Activated CD4-positive, CD25-positive, alpha-beta regulatory T cell treated with anti-CD3 and anti-CD28 coated beads, Interleukin-2, amount 50 U/mL, for 72 hours (primary cell): ENCODE results near the gene PKN2.
A peak's percentile ranks its signal among the peaks of the same experiment; 100 is the strongest.
"Not testable (repeated sequence)": the region's sequence is repeated elsewhere in the genome, so short reads cannot be mapped to it uniquely, and the experiment has no call there.

ENCODE experiments used
- DNase-seq: peaks from one replicate; pipeline ENCODE4 v3.0.0; 2021

Gene PKN2

GRCh38 chr1:88680911-88681622 is 3.0 kb upstream of the PKN2 start:
- no peak for DNase-seq

- peak; percentile 60 for DNase-seq
These were observed 597 bp downstream of the PKN2 start for GRCh38 chr1:88684482-88685258.

DNA sequence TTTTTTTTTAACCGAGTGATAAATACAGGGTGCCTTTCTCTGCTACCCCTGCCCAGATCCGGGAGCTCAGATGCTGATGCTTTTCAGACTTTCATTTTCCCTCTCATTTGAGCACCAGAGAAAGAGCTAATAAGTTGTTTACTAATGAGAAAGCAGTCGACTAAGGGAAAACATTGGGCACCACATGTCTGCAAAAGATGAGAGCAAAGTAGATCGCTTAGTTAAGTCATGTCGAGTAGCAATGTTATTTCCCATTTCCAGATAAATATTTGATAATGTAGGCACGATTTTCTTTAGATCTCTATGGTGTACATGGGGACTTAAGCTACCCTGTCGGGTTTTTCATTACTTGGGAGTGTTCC is 1.2 kb downstream of the PKN2 start:
- DNase-seq: no peak

DNA sequence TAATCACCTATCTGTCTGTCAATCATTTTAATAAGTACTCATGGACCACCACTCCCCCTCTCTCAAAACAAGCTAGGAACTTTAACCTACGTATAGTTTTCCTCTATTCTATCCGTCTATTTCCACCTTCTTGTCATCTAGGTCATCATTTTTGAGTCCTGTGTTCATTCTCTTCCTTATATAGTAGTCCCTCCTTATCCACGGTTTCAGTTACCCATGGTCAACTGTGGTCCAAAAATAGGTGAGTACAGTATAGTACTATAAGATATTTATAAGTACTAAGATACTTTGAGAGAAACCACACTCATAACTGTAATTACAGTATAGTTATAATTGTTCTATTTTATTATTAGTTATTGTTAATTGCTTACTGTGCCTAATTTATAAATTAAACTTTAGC is 7.5 kb downstream of the PKN2 start:
- no peak for DNase-seq

DNA sequence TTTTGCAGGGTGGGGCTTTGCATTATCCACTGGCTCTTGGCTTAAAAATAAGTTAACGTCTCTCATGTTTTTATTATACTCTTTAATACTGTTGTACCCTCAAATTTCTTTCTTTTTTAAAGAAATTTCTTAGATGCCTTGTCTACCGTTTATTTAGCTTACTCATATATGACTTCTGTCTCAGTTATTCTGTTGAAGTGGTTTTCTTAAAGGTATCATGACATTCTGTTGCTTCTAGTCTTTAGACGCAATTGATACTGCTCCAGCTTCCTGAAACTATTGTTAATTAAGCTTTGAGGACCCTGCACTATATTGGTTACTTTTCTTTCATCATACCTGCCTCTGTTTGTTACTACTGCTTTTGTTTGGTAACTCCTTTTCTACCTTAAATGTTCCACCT is 11.7 kb downstream of the PKN2 start:
- DNase-seq: no peak

- DNase-seq: no peak
These were observed 13.4 kb downstream of the PKN2 start for GRCh38 chr1:88697503-88697902.

DNA sequence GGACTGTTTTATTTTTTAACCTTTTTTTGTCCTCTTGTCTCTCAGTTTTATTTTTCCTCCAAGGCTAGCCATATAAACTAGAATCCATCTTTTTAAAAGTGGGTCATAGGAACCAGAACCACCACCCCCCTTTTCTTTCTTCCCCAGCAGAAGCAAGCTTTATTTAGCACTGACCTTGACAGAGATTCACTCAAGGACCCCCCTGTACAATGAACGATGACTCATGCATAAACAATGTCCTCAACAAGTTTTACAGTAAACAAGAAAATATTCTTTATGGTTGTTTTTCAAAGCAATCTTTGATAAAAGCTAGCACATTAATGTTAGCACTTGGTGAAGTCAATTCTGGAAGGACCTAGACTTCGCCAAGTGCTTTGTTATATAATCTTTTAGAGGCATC is 14.1 kb downstream of the PKN2 start:
- DNase-seq: no peak

DNA sequence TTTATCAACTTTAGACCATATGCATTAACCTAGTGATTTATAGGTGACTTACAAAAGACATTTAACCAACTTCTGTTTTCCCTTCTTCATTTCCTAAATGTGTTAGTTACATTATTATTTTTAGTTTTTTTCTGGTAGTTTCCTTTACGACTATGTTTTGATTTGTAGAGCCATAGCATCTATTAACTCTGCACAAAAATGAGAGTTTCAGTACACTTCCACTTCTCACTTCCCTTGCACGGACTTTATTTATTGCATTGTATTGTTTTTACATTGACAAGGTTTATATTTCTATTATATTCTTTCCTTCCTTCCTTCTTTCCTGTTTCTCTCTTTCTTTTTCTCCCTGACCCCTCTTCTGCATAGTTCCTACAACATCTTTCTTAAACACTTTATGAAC is 14.7 kb downstream of the PKN2 start:
- no peak for DNase-seq

GRCh38 chr1:88700425-88701013 is 16.4 kb downstream of the PKN2 start:
- no peak for DNase-seq

DNA sequence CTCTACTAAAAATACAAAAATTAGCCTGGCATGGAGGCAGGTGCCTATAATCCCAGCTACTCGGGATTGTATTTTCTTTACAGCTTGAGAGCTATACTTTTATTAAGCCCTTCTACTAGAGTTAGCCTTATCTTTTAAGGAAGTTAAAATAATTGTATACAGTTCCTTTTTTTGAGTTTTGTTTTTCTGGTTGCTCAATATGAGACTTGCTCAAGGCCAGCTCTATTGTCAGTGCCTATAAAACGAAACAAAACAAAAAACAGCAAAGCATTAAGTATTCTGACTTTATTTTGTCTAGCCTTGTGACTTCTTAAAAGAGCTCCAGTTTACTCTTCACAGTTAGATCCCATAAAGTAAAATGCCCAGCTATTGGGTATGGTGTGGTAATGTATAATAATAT is 17.2 kb downstream of the PKN2 start:
- DNase-seq: no peak

- not testable (repeated sequence) for DNase-seq
These were observed 17.7 kb downstream of the PKN2 start for GRCh38 chr1:88701793-88702192.

DNA sequence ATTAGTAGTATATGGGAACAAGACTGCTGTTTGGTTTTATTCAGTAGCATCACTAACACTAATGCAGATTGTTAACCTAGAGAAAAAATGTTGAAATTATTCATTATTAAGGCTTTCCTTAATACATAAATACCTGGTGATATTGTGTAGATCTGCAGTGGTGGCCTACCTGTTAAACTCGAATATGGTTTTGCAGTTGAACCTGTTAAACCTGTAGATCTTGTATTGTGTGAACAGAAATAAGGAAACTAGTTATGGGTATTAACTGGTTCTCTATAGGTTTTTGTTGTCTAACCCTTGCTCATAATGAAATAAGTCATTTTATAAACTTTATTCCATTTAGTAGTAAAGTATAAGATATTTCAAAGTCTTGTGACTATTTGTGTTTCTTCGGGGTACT is 23.9 kb downstream of the PKN2 start:
- DNase-seq: no peak

DNA sequence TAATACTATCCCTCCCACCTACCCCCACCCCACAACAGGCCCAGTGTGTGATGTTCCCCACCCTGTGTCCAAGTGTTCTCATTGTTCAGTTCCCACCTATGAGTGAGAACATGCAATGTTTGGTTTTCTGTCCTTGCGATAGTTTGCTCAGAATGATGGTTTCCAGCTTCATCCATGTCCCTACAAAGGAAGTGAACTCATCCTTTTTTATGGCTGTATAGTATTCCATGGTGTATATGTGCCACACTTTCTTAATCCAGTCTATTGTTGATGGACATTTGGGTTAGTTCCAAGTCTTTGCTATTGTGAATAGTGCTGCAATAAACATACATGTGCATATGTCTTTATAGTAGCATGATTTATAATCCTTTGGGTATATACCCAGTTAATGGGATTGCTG is 28.8 kb downstream of the PKN2 start:
- DNase-seq: not testable (repeated sequence)

DNA sequence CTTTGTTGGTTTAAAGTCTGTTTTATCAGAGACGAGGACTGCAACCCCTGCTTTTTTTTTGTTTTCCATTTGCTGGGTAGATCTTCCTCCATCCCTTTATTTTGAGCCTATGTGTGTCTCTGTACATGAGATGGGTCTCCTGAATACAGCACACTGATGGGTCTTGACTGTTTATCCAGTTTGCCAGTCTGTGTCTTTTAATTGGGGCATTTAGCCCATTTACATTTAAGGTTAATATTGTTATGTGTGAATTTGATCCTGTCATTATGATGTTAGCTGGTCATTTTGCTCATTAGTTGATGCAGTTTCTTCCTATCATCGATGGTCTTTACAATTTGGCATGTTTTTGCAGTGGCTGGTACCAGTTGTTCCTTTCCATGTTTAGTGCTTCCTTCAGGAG is 32.5 kb downstream of the PKN2 start:
- DNase-seq: not testable (repeated sequence)

DNA sequence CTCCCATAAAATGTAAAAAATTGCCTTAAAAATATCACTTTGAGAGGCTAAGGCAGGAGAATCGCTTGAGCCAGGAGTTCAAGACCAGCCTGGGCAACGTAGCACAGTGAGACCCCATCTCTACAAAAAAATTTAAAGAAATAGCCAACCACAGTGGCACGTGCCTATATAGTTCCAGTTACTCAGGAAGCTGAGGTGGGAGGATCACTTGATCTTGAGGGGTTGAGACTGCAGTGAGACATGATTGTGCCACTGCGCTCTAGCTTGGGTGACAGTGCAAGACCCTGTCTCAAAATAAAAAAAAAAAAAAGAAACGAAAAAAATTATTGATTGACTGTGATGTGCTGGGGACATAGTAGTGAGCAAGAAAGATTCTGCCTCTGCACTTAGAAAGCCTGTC is 38.4 kb downstream of the PKN2 start:
- no peak for DNase-seq

GRCh38 chr1:88726697-88727096 is 42.6 kb downstream of the PKN2 start:
- DNase-seq: no peak

- no peak for DNase-seq
These were observed 43.1 kb downstream of the PKN2 start for GRCh38 chr1:88727205-88727604.

DNA sequence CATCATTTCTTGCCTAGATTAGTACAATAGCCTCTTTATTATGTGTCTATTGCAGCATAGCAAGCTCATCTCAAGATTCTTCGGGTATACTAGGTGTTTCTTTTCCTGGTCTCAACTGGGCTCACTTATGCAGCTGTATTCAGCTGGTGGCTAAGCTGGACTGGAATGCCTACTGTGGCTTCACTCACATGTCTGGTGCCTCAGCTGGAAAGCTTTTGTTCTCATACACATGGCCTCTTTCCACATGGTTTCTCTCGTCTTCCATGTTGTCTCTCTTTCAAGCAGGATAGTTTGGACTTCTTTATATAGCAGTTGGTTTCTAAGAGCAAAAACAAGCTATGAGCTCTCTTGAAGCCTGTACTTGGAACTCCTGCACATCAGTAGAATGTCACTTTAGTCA is 45.2 kb downstream of the PKN2 start:
- no peak for DNase-seq

DNA sequence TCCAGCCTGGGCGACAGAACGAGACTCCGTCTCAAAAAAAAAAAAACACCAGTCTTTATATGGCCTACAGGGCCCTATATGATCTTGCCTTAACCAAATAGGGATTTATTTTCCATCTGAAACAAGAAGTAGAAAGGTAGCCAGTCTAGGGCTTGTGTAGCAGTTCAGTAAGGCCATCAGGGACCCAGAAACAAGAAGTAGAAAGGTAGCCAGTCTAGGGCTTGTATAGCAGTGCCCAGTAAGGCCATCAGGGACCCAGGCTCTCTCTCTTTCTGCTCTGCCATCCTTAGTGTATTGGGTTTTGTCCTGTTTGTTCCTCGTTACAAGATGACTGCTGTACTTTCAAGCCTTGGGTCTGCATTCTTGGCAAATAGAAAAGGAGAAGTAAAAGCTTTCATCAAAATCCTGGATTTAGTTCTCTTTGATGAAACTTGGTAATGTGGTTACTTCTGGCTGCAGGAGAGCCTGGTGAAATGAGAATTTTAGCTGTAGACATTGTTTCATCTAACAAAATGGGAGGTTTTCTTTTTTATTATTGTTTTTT is 46.1 kb downstream of the PKN2 start:
- no peak for DNase-seq

DNA sequence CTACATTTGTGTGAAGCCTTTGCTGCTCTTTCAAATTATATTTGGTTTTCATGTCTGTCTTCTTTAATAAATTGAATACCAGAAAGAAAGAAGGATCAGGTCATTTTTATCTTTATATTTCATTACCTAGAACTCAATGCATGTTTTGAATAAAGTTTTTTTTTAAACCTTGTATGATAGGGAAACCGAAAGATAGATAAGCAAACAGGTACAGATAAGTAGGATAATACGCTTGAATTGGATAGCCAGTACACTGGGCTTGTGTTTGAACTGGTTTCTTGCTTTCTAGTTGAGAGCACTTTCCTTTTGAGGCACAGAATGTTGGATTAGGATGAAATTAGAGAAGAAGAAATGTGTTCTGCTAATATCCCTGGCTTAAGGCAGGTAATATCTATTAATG is 46.9 kb downstream of the PKN2 start:
- no peak for DNase-seq

- no peak for DNase-seq
These were observed 47.6 kb downstream of the PKN2 start for GRCh38 chr1:88731475-88732269.

DNA sequence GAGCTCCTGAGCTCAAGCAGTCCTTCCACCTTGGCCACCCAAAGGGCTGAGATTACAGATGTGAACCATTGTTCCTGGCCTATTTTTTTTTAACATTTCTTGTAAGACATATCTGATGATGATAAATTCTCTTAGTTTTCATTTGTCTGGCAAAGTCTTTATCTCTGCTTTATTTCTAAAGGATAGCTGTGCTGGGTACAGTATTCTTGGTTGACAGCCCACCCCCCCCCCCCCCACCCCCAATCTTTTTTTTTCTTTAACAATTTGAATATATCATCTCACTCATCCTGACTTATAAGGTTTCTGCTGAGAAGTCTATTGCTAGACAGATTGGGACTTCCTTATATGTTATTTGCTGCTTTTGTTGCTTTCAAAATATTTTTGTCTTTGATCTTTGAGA is 51.3 kb downstream of the PKN2 start:
- DNase-seq: no peak

DNA sequence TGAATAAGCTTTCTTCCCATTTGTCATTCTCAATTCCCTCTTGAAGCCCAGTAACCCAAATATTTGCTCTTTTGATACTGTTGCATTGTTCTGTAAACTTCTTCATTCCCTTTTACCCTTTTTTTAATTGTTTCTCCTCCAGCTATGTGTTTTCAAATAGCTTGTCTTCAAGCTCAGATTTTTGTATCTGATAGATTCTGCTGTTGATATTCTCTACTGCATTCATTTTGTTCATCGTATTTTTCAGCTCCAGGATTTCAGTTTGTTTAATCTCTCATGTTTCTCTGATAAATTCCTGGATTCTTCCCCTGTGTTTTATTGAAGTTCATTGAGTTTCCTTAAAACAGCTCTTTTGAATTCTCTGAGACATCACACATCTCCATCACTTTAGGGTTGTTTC is 51.8 kb downstream of the PKN2 start:
- DNase-seq: no peak
